GM12878 (cell line): ENCODE data around the gene FAM163B. TPM values are rescaled to one million over a fixed set of nuclear protein-coding genes. Genes with fewer than 3 reads are reported as not detected.
A peak's percentile ranks its signal among the peaks of the same experiment; 100 is the strongest.

Experiments
- ATAC-seq: fragments of 200-7000 bp; cut with Tn5 transposase; 3 replicates; pipeline ENCODE4 v1.9.1; 2020; ENCODE audit warnings: mild to moderate bottlenecking, moderate library complexity
- BruUV-seq: library from RNA; stranded (reverse); fragments of 400-500 nt; replicated peaks from 2 replicates; lab custom pipeline; 2021; lab: Mats Ljungman, UMichigan
- CTCF ChIA-PET: fragments of 300-600 bp; sonication (Branson Sonifier 250); formaldehyde crosslinking; extraction: SDS; loops from one replicate; lab custom pipeline; 2021; ENCODE audit warnings: inconsistent platforms; lab: Yijun Ruan, JAX
- POLR2A ChIA-PET: fragments of 350-600 bp; formaldehyde crosslinking; extraction: SDS; loops from one replicate; lab custom pipeline; 2021; ENCODE audit warnings: inconsistent platforms; lab: Charles Lee
- RAD21 ChIA-PET: fragments of 300-600 bp; sonication (Branson Sonifier 250); formaldehyde crosslinking; loops from one replicate; lab custom pipeline; 2023; ENCODE audit warnings: antibody characterized with exemption; ENCODE audit not compliant: unreplicated experiment; lab: Charles Lee
- SMC1A ChIA-PET: fragments of 300-600 bp; sonication (Branson Sonifier 250); formaldehyde crosslinking; loops from one replicate; lab custom pipeline; 2023; ENCODE audit not compliant: unreplicated experiment, uncharacterized antibody; lab: Charles Lee
- DNase-seq: peaks from one replicate; pipeline ENCODE4 v3.0.0-alpha.2; 2011; ENCODE audit warnings: low read depth, low spot score
- FAIRE-seq: peaks from 3 replicates; lab custom pipeline; 2011; peaks lifted over from hg19 to GRCh38; lab: Jason Lieb, UNC
- H2AFZ ChIP-seq: 2 replicates; pipeline ENCODE4 v1.6.0; 2011; ENCODE audit warnings: low read depth, low read length, control low read depth; ENCODE audit not compliant: control insufficient read depth
- H3K27ac ChIP-seq: 2 replicates; pipeline ENCODE4 v1.5.1; 2011; ENCODE audit warnings: control low read depth; ENCODE audit not compliant: control insufficient read depth, insufficient read depth
- H3K27me3 ChIP-seq, 2 experiments: replicated peaks in 1 of 2; 2 replicates each; pipeline versions ENCODE4 v1.6.0 to v1.6.1; 2011; ENCODE audit warnings: low read length in 1 of 2; ENCODE audit not compliant: control insufficient read depth in 2 of 2, insufficient read depth in 2 of 2
- H3K36me3 ChIP-seq, 2 experiments: 2 replicates each; pipeline ENCODE4 v1.5.1; 2011; ENCODE audit warnings: low read length in 1 of 2; ENCODE audit not compliant: control insufficient read depth in 2 of 2, insufficient read depth in 2 of 2
- H3K4me1 ChIP-seq: 2 replicates; pipeline ENCODE4 v1.6.1; 2011; ENCODE audit warnings: mild to moderate bottlenecking, low read length, moderate library complexity, mixed read lengths; ENCODE audit not compliant: control insufficient read depth, insufficient read depth
- H3K4me2 ChIP-seq: 2 replicates; pipeline ENCODE4 v1.6.0; 2011; ENCODE audit warnings: control low read depth; ENCODE audit not compliant: control insufficient read depth, insufficient read depth
- H3K4me3 ChIP-seq: fragments of 200-600 bp; sonication (generic); 2 replicates; pipeline ENCODE4 v1.5.1; 2016
- H3K79me2 ChIP-seq: 2 replicates; pipeline ENCODE4 v1.6.0; 2011; ENCODE audit warnings: low read length; ENCODE audit not compliant: control insufficient read depth, insufficient read depth
- H3K9ac ChIP-seq: 2 replicates; pipeline ENCODE4 v1.8.0; 2011; ENCODE audit warnings: low read length, control low read depth, mixed read lengths; ENCODE audit not compliant: control insufficient read depth, insufficient read depth
- H3K9me3 ChIP-seq: replicated peaks from 3 replicates; pipeline ENCODE4 v1.5.1; 2011; ENCODE audit warnings: mild to moderate bottlenecking, low read length; ENCODE audit not compliant: control insufficient read depth, insufficient read depth
- H4K20me1 ChIP-seq: 2 replicates; pipeline ENCODE4 v1.6.0; 2011; ENCODE audit not compliant: control insufficient read depth, insufficient read depth
- BCL3 ChIP-seq: IDR thresholded peaks from 2 replicates; pipeline ENCODE4 v1.6.1; 2011; ENCODE audit warnings: borderline replicate concordance, low read depth, mild to moderate bottlenecking, moderate library complexity, low read length; ENCODE audit not compliant: insufficient read depth, poor library complexity, severe bottlenecking
- FOXM1 ChIP-seq: IDR thresholded peaks from 2 replicates; pipeline ENCODE4 v1.6.1; 2012; ENCODE audit warnings: low read depth, mild to moderate bottlenecking, inconsistent platforms, low read length, moderate library complexity
- RB1 ChIP-seq: fragments of 450-650 bp; formaldehyde crosslinking; IDR thresholded peaks from 2 replicates; pipeline ENCODE4 v1.6.1; 2017; ENCODE audit warnings: mild to moderate bottlenecking, borderline replicate concordance
- SPI1 ChIP-seq: IDR thresholded peaks from 2 replicates; pipeline ENCODE4 v1.6.1; 2011; ENCODE audit warnings: low read depth, mild to moderate bottlenecking, low read length, moderate library complexity, borderline replicate concordance; ENCODE audit not compliant: insufficient read depth
- WGBS: methylation state at CpG from one replicate; pipeline ENCODE4 v1.1.6; 2016; ENCODE audit warnings: low lambda C conversion rate; ENCODE audit not compliant: insufficient replicate concordance, insufficient coverage; ENCODE audit errors: missing lambda C conversion rate; 5-methylcytosine and 5-hydroxymethylcytosine counted together
- in situ Hi-C: fragments of 300-500 bp; cut with MboI; formaldehyde crosslinking; loops from 9 replicates; pipeline ENCODE4 v1.14.3; 2018; ENCODE audit warnings: mixed read lengths
- intact Hi-C: fragments of 100-400 bp; cut with micrococcal nuclease; formaldehyde crosslinking; loops from one replicate; pipeline ENCODE4 v1.14.2; 2022; ENCODE audit not compliant: unreplicated experiment
- polyA plus RNA-seq, 11 experiments: library from polyadenylated mRNA; depleted of rRNA in 4 of 11; unstranded in 6 of 11; stranded (reverse) in 5 of 11; fragments of >200 nt; fragmentation: Nextera tagmentation in 4 of 11; fragmentation: Illumina TruSeq in 1 of 11; extraction: Ambion mirVana in 4 of 11; extraction: Trizol in 1 of 11; gene quantifications; 1 replicate in 1 of 11; 2 replicates in 10 of 11; pipeline versions ENCODE4 v1.2.1 to v1.2.3, GENCODE V29; 2011 to 2016; ENCODE audit warnings: inconsistent platforms in 2 of 11, missing spikeins in 2 of 11, low read depth in 1 of 11
- total RNA-seq, 4 experiments: library from RNA; depleted of rRNA in 3 of 4; stranded (reverse); fragments of >200 nt in 3 of 4; fragmentation: Illumina TruSeq in 1 of 4; extraction: Trizol in 1 of 4; gene quantifications; 2 replicates each; pipeline versions ENCODE4 v1.2.1 to v1.2.3, GENCODE V29; 2013 to 2021

FAM163B gene
- total and polyA plus RNA-seq, 10 of the 15 experiments (the other 5 are each of a cell fraction or from before 2014, with no cell fraction given), result not detected

DNA sequence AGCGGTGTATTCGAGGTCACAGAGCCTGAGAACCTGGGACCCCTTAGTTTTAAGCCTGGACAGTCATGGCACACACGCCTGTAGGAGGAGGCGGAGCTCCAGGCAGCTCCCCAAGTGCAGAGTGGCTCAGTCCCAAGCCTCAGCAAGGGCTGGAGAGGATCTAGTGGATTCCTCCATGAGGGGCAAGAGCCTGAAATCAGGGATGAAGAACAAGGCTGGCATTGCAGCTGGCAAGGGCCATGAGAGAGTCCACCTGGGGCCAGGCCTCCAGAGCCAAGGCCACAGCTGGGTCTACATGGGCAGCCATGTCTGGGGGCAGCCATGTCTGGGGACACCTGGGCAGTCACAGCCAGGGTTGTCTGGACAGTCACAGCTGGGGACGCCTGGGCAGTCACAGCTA, 52.8 kb downstream of the FAM163B start:
- H2AFZ ChIP-seq, result no peak overlapping the region
- POLR2A ChIA-PET, result interaction anchor here (0.6 kb wide), 1 partner anchor 20 kb away, joined by 3 read pairs; no protein-coding TSS in a partner anchor
- intact Hi-C loops (no loop called here), in situ Hi-C loops (no loop called here)
- no peak for ATAC-seq
- no peaks in the 10 kb centered on the region for H4K20me1 ChIP-seq
- DNase-seq, result no peak
- no peak overlapping the region for H3K9ac ChIP-seq
- SMC1A ChIA-PET, result no interaction called here
- H3K4me2 ChIP-seq, result no peak overlapping the region
- H3K27ac ChIP-seq, result no peak overlapping the region
- H3K9me3 ChIP-seq, result no peaks in the 10 kb centered on the region
- H3K4me1 ChIP-seq, result peaks cover 15% of the 10 kb centered on the region
- BruUV-seq, result no TSS peak
- 43% methylated on average over 5 of the region's 5 CpGs for WGBS
- no peaks in the 10 kb centered on the region for H3K79me2 ChIP-seq
- RAD21 ChIA-PET, result no interaction called here
- CTCF ChIA-PET, result interaction anchor here (1.4 kb wide), 1 partner anchor 16 kb away, joined by 4 read pairs; no protein-coding TSS in a partner anchor
- FAIRE-seq, result no peak
- no peaks in the 10 kb centered on the region for H3K36me3 ChIP-seq
- no peak for TF ChIP-seq FOXM1
- no peak for TF ChIP-seq BCL3
- no peaks in the 10 kb centered on the region for H3K27me3 ChIP-seq
- H3K4me3 ChIP-seq, result no peak overlapping the region

- Histone ChIP-seq H3K27me3 (no peaks in the 10 kb centered on the region), H4K20me1 (no peaks in the 10 kb centered on the region), H2AFZ (no peak overlapping the region), H3K9ac (no peak overlapping the region), H3K4me3 (no peak overlapping the region), H3K4me2 (no peak overlapping the region), H3K9me3 (no peaks in the 10 kb centered on the region), H3K79me2 (no peaks in the 10 kb centered on the region), H3K36me3 (no peaks in the 10 kb centered on the region), H3K27ac (no peak overlapping the region), H3K4me1 (peaks cover 15% of the 10 kb centered on the region)
- intact Hi-C loops, result no loop called here
- DNase-seq (no peak), FAIRE-seq (no peak), ATAC-seq (no peak)
- peak; percentile 29; the same call in 1 of the 2 replicates for TF ChIP-seq SPI1
- no peak for TF ChIP-seq RB1
- in situ Hi-C loops, result no loop called here
- ChIA-PET SMC1A (no interaction called here), POLR2A (no interaction called here), CTCF (no interaction called here), RAD21 (no interaction called here)
- 50% methylated on average over 8 of the region's 8 CpGs for WGBS
- no TSS peak for BruUV-seq
Measured at GRCh38 chr9:133554729-133555128, 54.5 kb downstream of the FAM163B start.
